Thymus (tissue), 11 donors: ENCODE measurements around the gene ARFGAP3. TPM values are rescaled to one million over a fixed set of nuclear protein-coding genes. Genes with fewer than 3 reads are reported as not detected.

Source experiments
- DNase-seq, 9 donors: peaks; one replicate each; pipeline ENCODE4 v3.0.0-alpha.2; 2013; ENCODE audit warnings: low spot score in 9 of 9, low read depth in 6 of 9, missing footprints in 1 of 9
- H3K27ac ChIP-seq, 2 donors: one replicate each; pipeline ENCODE4 v1.5.1; 2013; ENCODE audit warnings: control low read depth in 1 of 2, low read depth in 1 of 2, low read length in 1 of 2, mild to moderate bottlenecking in 1 of 2, moderate library complexity in 1 of 2
- H3K27me3 ChIP-seq, 2 donors: one replicate each; pipeline ENCODE4 v1.5.1; 2013; ENCODE audit warnings: low read length in 1 of 2; ENCODE audit not compliant: control insufficient read depth in 2 of 2, insufficient read depth in 1 of 2
- H3K36me3 ChIP-seq, 2 donors: one replicate each; pipeline ENCODE4 v1.5.1; 2013; ENCODE audit warnings: low read length in 1 of 2, mild to moderate bottlenecking in 1 of 2, moderate library complexity in 1 of 2; ENCODE audit not compliant: control insufficient read depth in 2 of 2, insufficient read depth in 2 of 2
- H3K4me1 ChIP-seq, 2 donors: one replicate each; pipeline ENCODE4 v1.5.1; 2013; ENCODE audit warnings: low read length in 2 of 2; ENCODE audit not compliant: control insufficient read depth in 2 of 2, insufficient read depth in 2 of 2
- H3K4me3 ChIP-seq, 2 donors: one replicate each; pipeline ENCODE4 v1.5.1; 2013; ENCODE audit warnings: low read length in 2 of 2, control low read depth in 1 of 2, mild to moderate bottlenecking in 1 of 2
- H3K9me3 ChIP-seq, 2 donors: one replicate each; pipeline ENCODE4 v1.5.1; 2013; ENCODE audit warnings: low read length in 1 of 2, mild to moderate bottlenecking in 1 of 2; ENCODE audit not compliant: control insufficient read depth in 2 of 2, insufficient read depth in 1 of 2
- WGBS: extraction: QIAGEN DNeasy Blood & Tissue Kit; methylation state at CpG from one replicate; pipeline ENCODE4 v1.1.7; 2013; 5-methylcytosine and 5-hydroxymethylcytosine counted together
- polyA plus RNA-seq: library from polyadenylated mRNA; stranded (reverse); fragments of 200-250 nt; gene quantifications from one replicate; pipeline ENCODE4 v1.2.3, GENCODE V29; 2013
- total RNA-seq: library from RNA; stranded (reverse); fragments of 120-200 nt; gene quantifications from one replicate; pipeline ENCODE4 v1.2.4, GENCODE V29; 2013
- donor health status: healthy.

ARFGAP3 gene
- total and polyA plus RNA-seq, 2 donors = 29.9 to 40.0 TPM

- Histone ChIP-seq H3K4me3 (no peak overlapping the region), H3K27me3 (no peaks in the 10 kb centered on the region), H3K4me1 (no peaks in the 10 kb centered on the region), H3K9me3 (no peaks in the 10 kb centered on the region), H3K27ac (no peak overlapping the region), H3K36me3 (peaks cover 58 to 68% of the 10 kb centered on the region in 2 donors)
- no peak for DNase-seq
- WGBS = 89% methylated on average over 8 of the region's 8 CpGs
These were observed 23.7 kb upstream of the ARFGAP3 start for GRCh38 chr22:42880815-42881214.

GRCh38 chr22:42879371-42880021 is 22.4 kb upstream of the ARFGAP3 start:
- no peak for DNase-seq
- Histone ChIP-seq H3K36me3 (peaks cover 60 to 71% of the 10 kb centered on the region in 2 donors), H3K27ac (no peak overlapping the region), H3K4me3 (no peak overlapping the region), H3K27me3 (no peaks in the 10 kb centered on the region), H3K9me3 (no peaks in the 10 kb centered on the region), H3K4me1 (no peaks in the 10 kb centered on the region)
- 95% methylated on average over 14 of the region's 14 CpGs for WGBS

GRCh38 chr22:42878561-42879305 is 21.7 kb upstream of the ARFGAP3 start:
- H3K27ac ChIP-seq = no peak overlapping the region
- no peak for DNase-seq
- H3K4me3 ChIP-seq = no peak overlapping the region
- H3K4me1 ChIP-seq = no peaks in the 10 kb centered on the region
- H3K9me3 ChIP-seq = no peaks in the 10 kb centered on the region
- no peaks in the 10 kb centered on the region for H3K27me3 ChIP-seq
- peaks cover 61 to 71% of the 10 kb centered on the region in 2 donors for H3K36me3 ChIP-seq
- 90% methylated on average over 22 of the region's 22 CpGs for WGBS

GRCh38 chr22:42877597-42878340 is 20.7 kb upstream of the ARFGAP3 start:
- no peak overlapping the region for H3K4me3 ChIP-seq
- H3K27ac ChIP-seq = no peak overlapping the region
- H3K9me3 ChIP-seq = no peaks in the 10 kb centered on the region
- no peaks in the 10 kb centered on the region for H3K27me3 ChIP-seq
- WGBS = 89% methylated on average over 12 of the region's 12 CpGs
- H3K36me3 ChIP-seq = peaks cover 60 to 69% of the 10 kb centered on the region in 2 donors
- no peak for DNase-seq
- H3K4me1 ChIP-seq = no peaks in the 10 kb centered on the region

GRCh38 chr22:42877158-42877557 is 20.1 kb upstream of the ARFGAP3 start:
- no peak for DNase-seq
- Histone ChIP-seq H3K27me3 (no peaks in the 10 kb centered on the region), H3K4me3 (no peak overlapping the region), H3K4me1 (no peaks in the 10 kb centered on the region), H3K27ac (no peak overlapping the region), H3K9me3 (no peaks in the 10 kb centered on the region), H3K36me3 (peaks cover 61 to 72% of the 10 kb centered on the region in 2 donors)
- 89% methylated on average over 8 of the region's 8 CpGs for WGBS

GRCh38 chr22:42876041-42876440 is 19.0 kb upstream of the ARFGAP3 start:
- no peaks in the 10 kb centered on the region for H3K9me3 ChIP-seq
- H3K4me1 ChIP-seq = no peaks in the 10 kb centered on the region
- H3K4me3 ChIP-seq = no peak overlapping the region
- H3K27me3 ChIP-seq = no peaks in the 10 kb centered on the region
- no peak overlapping the region for H3K27ac ChIP-seq
- WGBS = 93% methylated on average over 17 of the region's 17 CpGs
- DNase-seq = no peak
- H3K36me3 ChIP-seq = peaks cover 59 to 72% of the 10 kb centered on the region in 2 donors

- no peak overlapping the region for H3K4me3 ChIP-seq
- H3K27ac ChIP-seq = no peak overlapping the region
- no peaks in the 10 kb centered on the region for H3K27me3 ChIP-seq
- 98% methylated on average over 7 of the region's 7 CpGs for WGBS
- H3K9me3 ChIP-seq = no peaks in the 10 kb centered on the region
- H3K36me3 ChIP-seq = peaks cover 47 to 72% of the 10 kb centered on the region in 2 donors
- H3K4me1 ChIP-seq = no peaks in the 10 kb centered on the region
- DNase-seq = no peak
These were observed 16.9 kb upstream of the ARFGAP3 start for GRCh38 chr22:42874010-42874409.

GRCh38 chr22:42873356-42873755 is 16.3 kb upstream of the ARFGAP3 start:
- Histone ChIP-seq H3K27ac (no peak overlapping the region), H3K9me3 (no peaks in the 10 kb centered on the region), H3K36me3 (peaks cover 42 to 65% of the 10 kb centered on the region in 2 donors), H3K27me3 (no peaks in the 10 kb centered on the region), H3K4me1 (no peaks in the 10 kb centered on the region), H3K4me3 (no peak overlapping the region)
- no peak for DNase-seq

GRCh38 chr22:42872821-42873220 is 15.7 kb upstream of the ARFGAP3 start:
- H3K27me3 ChIP-seq = no peaks in the 10 kb centered on the region
- H3K27ac ChIP-seq = no peak overlapping the region
- H3K36me3 ChIP-seq = peaks cover 42 to 60% of the 10 kb centered on the region in 2 donors
- no peak for DNase-seq
- H3K9me3 ChIP-seq = no peaks in the 10 kb centered on the region
- H3K4me3 ChIP-seq = no peak overlapping the region
- 95% methylated on average over 9 of the region's 9 CpGs for WGBS
- H3K4me1 ChIP-seq = no peaks in the 10 kb centered on the region
